ENCODE measurements around the gene TNFSF8.

DNA sequence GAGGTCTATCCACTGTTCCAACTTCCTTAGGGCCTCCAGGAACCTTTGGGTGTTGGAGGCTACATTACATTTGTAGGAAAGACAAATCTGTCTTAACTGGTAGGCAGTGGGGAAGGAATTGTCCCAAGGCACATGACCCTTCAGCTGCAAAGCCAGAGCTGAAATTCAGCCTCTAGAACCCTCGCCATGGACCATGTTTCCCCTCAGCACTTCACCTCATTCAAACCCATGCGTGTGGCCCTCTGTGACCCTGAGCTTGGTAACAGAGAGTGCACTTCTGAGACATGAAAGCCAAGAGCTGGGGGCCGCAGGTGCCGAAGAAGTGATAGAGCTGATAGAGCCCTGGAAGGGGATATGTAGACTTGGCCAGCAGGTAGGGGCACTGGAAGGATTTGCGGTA lies 17.2 kb downstream of the TNFSF8 start:
- TF ChIP-seq POLR2A (IDR thresholded peaks at IDR 0.05): no peak
- TF ChIP-seq, protein P1, sequence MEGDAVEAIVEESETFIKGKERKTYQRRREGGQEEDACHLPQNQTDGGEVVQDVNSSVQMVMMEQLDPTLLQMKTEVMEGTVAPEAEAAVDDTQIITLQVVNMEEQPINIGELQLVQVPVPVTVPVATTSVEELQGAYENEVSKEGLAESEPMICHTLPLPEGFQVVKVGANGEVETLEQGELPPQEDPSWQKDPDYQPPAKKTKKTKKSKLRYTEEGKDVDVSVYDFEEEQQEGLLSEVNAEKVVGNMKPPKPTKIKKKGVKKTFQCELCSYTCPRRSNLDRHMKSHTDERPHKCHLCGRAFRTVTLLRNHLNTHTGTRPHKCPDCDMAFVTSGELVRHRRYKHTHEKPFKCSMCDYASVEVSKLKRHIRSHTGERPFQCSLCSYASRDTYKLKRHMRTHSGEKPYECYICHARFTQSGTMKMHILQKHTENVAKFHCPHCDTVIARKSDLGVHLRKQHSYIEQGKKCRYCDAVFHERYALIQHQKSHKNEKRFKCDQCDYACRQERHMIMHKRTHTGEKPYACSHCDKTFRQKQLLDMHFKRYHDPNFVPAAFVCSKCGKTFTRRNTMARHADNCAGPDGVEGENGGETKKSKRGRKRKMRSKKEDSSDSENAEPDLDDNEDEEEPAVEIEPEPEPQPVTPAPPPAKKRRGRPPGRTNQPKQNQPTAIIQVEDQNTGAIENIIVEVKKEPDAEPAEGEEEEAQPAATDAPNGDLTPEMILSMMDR (IDR thresholded peaks at IDR 0.05): no peak

Data from heart left ventricle (tissue), 13 donors.